ENCODE results near the gene CCNT2. TPM values are rescaled to one million over a fixed set of nuclear protein-coding genes. Genes with fewer than 3 reads are reported as not detected.
"Not testable (repeated sequence)": the region's sequence is repeated elsewhere in the genome, so short reads cannot be mapped to it uniquely, and the experiment has no call there.

CCNT2 gene
- total RNA-seq, 1 experiment from 2014 or later = 38.1 TPM

DNA sequence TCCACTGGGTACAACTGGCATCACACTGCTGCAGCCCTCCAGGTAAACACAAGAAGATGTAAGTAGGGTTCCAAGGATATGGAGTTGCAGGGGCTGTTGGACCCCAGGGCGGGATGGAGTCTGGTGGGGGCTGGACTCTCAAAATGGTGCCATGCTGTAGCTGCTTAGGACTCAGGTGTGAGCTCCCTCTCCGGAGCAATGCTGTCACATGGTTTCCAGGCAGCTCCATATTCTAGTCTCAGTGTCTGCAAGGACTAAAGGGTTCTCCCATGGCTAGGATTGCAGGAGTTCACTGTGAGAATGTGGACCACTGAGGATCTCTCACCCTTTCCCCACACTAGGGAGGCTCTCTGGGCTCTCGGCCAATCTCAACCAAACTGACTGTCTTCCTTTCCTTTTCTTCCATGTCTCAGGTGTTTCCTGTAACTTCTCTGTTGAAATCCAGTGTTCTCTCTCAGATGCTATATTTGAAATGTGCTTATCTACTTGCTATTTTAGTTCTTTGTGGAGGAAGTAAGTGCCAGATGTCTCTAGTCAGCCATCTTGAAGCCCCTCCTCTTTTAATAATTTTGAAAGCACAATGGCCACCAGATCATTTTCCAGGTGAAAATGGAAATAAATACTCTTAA lies 57.6 kb downstream of the CCNT2 start (continued):
- TF ChIP-seq, protein P1, sequence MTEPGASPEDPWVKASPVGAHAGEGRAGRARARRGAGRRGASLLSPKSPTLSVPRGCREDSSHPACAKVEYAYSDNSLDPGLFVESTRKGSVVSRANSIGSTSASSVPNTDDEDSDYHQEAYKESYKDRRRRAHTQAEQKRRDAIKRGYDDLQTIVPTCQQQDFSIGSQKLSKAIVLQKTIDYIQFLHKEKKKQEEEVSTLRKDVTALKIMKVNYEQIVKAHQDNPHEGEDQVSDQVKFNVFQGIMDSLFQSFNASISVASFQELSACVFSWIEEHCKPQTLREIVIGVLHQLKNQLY (CRISPR knock-in tag; IDR thresholded peaks at IDR 0.05) = no peak
- TF ChIP-seq NR2C2 (CRISPR knock-in tag; IDR thresholded peaks at IDR 0.05) = no peak
- TF ChIP-seq FOXJ3 (CRISPR knock-in tag; IDR thresholded peaks at IDR 0.05; ENCODE audit: borderline replicate concordance) = no peak
- no peak for TF ChIP-seq ZNF396 (CRISPR knock-in tag; IDR thresholded peaks at IDR 0.05; ENCODE audit: borderline replicate concordance)

DNA sequence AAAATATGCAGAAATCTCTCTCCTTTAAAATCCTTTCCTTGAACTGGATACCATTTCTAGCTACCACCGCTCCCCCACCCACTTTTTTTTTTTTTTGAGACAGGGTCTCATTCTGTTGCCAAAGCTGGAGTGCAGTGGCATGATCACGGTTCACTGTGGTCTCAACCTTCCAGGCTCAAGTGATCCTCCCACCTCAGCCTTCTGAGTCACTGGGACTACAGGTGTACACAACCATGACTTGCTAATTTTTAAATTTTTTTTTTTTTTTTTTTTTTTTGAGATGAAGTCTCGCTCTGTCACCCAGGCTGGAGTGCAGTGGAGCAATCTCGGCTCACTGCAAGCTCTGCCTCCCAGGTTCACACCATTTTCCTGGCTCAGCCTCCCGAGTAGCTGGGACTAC lies 58.5 kb downstream of the CCNT2 start:
- POLR2A ChIA-PET = interaction anchor here (0.6 to 0.7 kb wide), 2 partner anchors 58 to 68 kb away, joined by 3 read pairs; no protein-coding TSS in a partner anchor
- not testable (repeated sequence) for H3K4me1 Mint-ChIP-seq; DNase-seq (ENCODE audit: low spot score); H3K27ac Mint-ChIP-seq; ATAC-seq; H3K27me3 Mint-ChIP-seq (ENCODE audit: low read depth); H3K4me3 Mint-ChIP-seq
- peaks cover 15% of the 10 kb centered on the region for H3K36me3 Mint-ChIP-seq
- peaks cover 30% of the 10 kb centered on the region for H3K9me3 Mint-ChIP-seq
- CTCF ChIA-PET = interaction anchor here (2.1 kb wide), 1 partner anchor 12 kb away, joined by 10 read pairs; no protein-coding TSS in a partner anchor

DNA sequence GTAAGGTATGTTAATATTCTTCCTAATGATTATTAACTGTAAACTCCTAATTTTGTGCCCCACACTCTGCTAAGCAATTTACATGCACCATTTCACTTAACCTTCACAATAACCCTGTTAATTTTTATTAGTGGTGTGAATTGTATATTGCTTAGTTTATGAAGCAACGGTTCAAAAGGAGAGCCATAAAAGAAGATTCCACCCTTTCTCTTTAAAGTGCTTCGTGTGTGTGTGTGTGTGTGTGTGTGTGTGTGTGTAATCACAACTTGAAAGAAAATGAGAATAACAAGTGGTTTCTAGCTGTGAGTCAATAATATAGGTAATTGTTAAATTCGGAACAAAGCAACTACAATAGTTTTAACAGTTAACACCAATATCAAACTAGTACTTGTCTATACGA lies 60.6 kb downstream of the CCNT2 start:
- Mint-ChIP-seq H3K27me3 (ENCODE audit: low read depth) (no peaks in the 10 kb centered on the region; the same call in none of the 2 replicates), H3K4me3 (no peak overlapping the region), H3K36me3 (peaks cover 6% of the 10 kb centered on the region), H3K9me3 (peaks cover 19% of the 10 kb centered on the region), H3K27ac (no peak overlapping the region), H3K4me1 (0 out of 2 replicates have a peak, but pooled peaks cover 2% of the 10 kb centered on the region)
- CTCF ChIA-PET = no interaction called here
- POLR2A ChIA-PET = no interaction called here
- ATAC-seq (no peak), DNase-seq (ENCODE audit: low spot score) (no peak)
- TF ChIP-seq GRHL2 (CRISPR knock-in tag; IDR thresholded peaks at IDR 0.05; ENCODE audit: insufficient replicate concordance, severe bottlenecking) = no peak
- TF ChIP-seq, protein P2, sequence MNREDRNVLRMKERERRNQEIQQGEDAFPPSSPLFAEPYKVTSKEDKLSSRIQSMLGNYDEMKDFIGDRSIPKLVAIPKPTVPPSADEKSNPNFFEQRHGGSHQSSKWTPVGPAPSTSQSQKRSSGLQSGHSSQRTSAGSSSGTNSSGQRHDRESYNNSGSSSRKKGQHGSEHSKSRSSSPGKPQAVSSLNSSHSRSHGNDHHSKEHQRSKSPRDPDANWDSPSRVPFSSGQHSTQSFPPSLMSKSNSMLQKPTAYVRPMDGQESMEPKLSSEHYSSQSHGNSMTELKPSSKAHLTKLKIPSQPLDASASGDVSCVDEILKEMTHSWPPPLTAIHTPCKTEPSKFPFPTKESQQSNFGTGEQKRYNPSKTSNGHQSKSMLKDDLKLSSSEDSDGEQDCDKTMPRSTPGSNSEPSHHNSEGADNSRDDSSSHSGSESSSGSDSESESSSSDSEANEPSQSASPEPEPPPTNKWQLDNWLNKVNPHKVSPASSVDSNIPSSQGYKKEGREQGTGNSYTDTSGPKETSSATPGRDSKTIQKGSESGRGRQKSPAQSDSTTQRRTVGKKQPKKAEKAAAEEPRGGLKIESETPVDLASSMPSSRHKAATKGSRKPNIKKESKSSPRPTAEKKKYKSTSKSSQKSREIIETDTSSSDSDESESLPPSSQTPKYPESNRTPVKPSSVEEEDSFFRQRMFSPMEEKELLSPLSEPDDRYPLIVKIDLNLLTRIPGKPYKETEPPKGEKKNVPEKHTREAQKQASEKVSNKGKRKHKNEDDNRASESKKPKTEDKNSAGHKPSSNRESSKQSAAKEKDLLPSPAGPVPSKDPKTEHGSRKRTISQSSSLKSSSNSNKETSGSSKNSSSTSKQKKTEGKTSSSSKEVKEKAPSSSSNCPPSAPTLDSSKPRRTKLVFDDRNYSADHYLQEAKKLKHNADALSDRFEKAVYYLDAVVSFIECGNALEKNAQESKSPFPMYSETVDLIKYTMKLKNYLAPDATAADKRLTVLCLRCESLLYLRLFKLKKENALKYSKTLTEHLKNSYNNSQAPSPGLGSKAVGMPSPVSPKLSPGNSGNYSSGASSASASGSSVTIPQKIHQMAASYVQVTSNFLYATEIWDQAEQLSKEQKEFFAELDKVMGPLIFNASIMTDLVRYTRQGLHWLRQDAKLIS (CRISPR knock-in tag; IDR thresholded peaks at IDR 0.05; ENCODE audit: borderline replicate concordance) = no peak
- TF ChIP-seq ELF4 (CRISPR knock-in tag; IDR thresholded peaks at IDR 0.05; ENCODE audit: low read depth) = no peak
- TF ChIP-seq TCF7 (CRISPR knock-in tag; IDR thresholded peaks at IDR 0.05; ENCODE audit: low read depth) = no peak
- no peak for TF ChIP-seq KAT7 (CRISPR knock-in tag; IDR thresholded peaks at IDR 0.05; ENCODE audit: borderline replicate concordance)
- TF ChIP-seq, protein P3, sequence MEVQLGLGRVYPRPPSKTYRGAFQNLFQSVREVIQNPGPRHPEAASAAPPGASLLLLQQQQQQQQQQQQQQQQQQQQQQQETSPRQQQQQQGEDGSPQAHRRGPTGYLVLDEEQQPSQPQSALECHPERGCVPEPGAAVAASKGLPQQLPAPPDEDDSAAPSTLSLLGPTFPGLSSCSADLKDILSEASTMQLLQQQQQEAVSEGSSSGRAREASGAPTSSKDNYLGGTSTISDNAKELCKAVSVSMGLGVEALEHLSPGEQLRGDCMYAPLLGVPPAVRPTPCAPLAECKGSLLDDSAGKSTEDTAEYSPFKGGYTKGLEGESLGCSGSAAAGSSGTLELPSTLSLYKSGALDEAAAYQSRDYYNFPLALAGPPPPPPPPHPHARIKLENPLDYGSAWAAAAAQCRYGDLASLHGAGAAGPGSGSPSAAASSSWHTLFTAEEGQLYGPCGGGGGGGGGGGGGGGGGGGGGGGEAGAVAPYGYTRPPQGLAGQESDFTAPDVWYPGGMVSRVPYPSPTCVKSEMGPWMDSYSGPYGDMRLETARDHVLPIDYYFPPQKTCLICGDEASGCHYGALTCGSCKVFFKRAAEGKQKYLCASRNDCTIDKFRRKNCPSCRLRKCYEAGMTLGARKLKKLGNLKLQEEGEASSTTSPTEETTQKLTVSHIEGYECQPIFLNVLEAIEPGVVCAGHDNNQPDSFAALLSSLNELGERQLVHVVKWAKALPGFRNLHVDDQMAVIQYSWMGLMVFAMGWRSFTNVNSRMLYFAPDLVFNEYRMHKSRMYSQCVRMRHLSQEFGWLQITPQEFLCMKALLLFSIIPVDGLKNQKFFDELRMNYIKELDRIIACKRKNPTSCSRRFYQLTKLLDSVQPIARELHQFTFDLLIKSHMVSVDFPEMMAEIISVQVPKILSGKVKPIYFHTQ (CRISPR knock-in tag; IDR thresholded peaks at IDR 0.05) = no peak
- no peak for TF ChIP-seq ZNF138 (CRISPR knock-in tag; conservative IDR thresholded peaks at IDR 0.05)
- no peak for TF ChIP-seq NR2C2 (CRISPR knock-in tag; IDR thresholded peaks at IDR 0.05)
- TF ChIP-seq TEAD4 (CRISPR knock-in tag; IDR thresholded peaks at IDR 0.05) = no peak
- TF ChIP-seq, protein P4, sequence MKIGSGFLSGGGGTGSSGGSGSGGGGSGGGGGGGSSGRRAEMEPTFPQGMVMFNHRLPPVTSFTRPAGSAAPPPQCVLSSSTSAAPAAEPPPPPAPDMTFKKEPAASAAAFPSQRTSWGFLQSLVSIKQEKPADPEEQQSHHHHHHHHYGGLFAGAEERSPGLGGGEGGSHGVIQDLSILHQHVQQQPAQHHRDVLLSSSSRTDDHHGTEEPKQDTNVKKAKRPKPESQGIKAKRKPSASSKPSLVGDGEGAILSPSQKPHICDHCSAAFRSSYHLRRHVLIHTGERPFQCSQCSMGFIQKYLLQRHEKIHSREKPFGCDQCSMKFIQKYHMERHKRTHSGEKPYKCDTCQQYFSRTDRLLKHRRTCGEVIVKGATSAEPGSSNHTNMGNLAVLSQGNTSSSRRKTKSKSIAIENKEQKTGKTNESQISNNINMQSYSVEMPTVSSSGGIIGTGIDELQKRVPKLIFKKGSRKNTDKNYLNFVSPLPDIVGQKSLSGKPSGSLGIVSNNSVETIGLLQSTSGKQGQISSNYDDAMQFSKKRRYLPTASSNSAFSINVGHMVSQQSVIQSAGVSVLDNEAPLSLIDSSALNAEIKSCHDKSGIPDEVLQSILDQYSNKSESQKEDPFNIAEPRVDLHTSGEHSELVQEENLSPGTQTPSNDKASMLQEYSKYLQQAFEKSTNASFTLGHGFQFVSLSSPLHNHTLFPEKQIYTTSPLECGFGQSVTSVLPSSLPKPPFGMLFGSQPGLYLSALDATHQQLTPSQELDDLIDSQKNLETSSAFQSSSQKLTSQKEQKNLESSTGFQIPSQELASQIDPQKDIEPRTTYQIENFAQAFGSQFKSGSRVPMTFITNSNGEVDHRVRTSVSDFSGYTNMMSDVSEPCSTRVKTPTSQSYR (CRISPR knock-in tag; IDR thresholded peaks at IDR 0.05) = no peak
- no peak for TF ChIP-seq TEAD1 (CRISPR knock-in tag; IDR thresholded peaks at IDR 0.05)
- TF ChIP-seq, protein P5, sequence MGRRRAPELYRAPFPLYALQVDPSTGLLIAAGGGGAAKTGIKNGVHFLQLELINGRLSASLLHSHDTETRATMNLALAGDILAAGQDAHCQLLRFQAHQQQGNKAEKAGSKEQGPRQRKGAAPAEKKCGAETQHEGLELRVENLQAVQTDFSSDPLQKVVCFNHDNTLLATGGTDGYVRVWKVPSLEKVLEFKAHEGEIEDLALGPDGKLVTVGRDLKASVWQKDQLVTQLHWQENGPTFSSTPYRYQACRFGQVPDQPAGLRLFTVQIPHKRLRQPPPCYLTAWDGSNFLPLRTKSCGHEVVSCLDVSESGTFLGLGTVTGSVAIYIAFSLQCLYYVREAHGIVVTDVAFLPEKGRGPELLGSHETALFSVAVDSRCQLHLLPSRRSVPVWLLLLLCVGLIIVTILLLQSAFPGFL (CRISPR knock-in tag; IDR thresholded peaks at IDR 0.05; ENCODE audit: borderline replicate concordance) = no peak
- no peak for TF ChIP-seq HMGA2 (CRISPR knock-in tag; IDR thresholded peaks at IDR 0.05)
- TF ChIP-seq, protein P6, sequence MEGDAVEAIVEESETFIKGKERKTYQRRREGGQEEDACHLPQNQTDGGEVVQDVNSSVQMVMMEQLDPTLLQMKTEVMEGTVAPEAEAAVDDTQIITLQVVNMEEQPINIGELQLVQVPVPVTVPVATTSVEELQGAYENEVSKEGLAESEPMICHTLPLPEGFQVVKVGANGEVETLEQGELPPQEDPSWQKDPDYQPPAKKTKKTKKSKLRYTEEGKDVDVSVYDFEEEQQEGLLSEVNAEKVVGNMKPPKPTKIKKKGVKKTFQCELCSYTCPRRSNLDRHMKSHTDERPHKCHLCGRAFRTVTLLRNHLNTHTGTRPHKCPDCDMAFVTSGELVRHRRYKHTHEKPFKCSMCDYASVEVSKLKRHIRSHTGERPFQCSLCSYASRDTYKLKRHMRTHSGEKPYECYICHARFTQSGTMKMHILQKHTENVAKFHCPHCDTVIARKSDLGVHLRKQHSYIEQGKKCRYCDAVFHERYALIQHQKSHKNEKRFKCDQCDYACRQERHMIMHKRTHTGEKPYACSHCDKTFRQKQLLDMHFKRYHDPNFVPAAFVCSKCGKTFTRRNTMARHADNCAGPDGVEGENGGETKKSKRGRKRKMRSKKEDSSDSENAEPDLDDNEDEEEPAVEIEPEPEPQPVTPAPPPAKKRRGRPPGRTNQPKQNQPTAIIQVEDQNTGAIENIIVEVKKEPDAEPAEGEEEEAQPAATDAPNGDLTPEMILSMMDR (IDR thresholded peaks at IDR 0.05) = no peak
- no peak for TF ChIP-seq EMX1 (CRISPR knock-in tag; IDR thresholded peaks at IDR 0.05)
